Kidney (tissue), 14 donors: ENCODE results near the gene DSTYK. TPM values are rescaled to one million over a fixed set of nuclear protein-coding genes. Genes with fewer than 3 reads are reported as not detected.
"Not testable (repeated sequence)": the region's sequence is repeated elsewhere in the genome, so short reads cannot be mapped to it uniquely, and the experiment has no call there.

Experiments used
- DNase-seq, 5 donors: peaks; one replicate each; pipeline ENCODE4 v3.0.0-alpha.2; 2013 to 2020
- FAIRE-seq: peaks from 2 replicates; lab custom pipeline; 2012; peaks lifted over from hg19 to GRCh38; lab: Jason Lieb, UNC
- H3K27ac ChIP-seq, 2 donors: one replicate each; pipeline ENCODE4 v1.7.0; 2013; ENCODE audit warnings: low read depth in 2 of 2, low read length in 2 of 2, inconsistent platforms in 1 of 2
- H3K27me3 ChIP-seq: one replicate; pipeline ENCODE4 v1.7.1; 2013; ENCODE audit warnings: low read length, inconsistent platforms; ENCODE audit not compliant: control insufficient read depth, insufficient read depth
- H3K36me3 ChIP-seq, 3 donors: one replicate each; pipeline versions ENCODE4 v1.7.0 to v1.7.1; 2013; ENCODE audit warnings: low read length in 3 of 3, control low read depth in 1 of 3, inconsistent platforms in 1 of 3; ENCODE audit not compliant: insufficient read depth in 3 of 3, control insufficient read depth in 2 of 3
- H3K4me1 ChIP-seq, 3 donors: one replicate each; pipeline versions ENCODE4 v1.7.0 to v1.7.1; 2013; ENCODE audit warnings: low read length in 3 of 3, inconsistent platforms in 1 of 3, low read depth in 1 of 3; ENCODE audit not compliant: control insufficient read depth in 2 of 3, insufficient read depth in 2 of 3
- H3K4me3 ChIP-seq, 3 donors: one replicate each; pipeline versions ENCODE4 v1.7.0 to v1.8.1; 2013; ENCODE audit warnings: low read length in 3 of 3, control low read depth in 1 of 3, inconsistent platforms in 1 of 3
- H3K9ac ChIP-seq, 3 donors: one replicate each; pipeline versions ENCODE4 v1.7.0 to v1.7.1; 2013; ENCODE audit warnings: low read length in 3 of 3, control low read depth in 1 of 3, inconsistent platforms in 1 of 3
- H3K9me3 ChIP-seq, 3 donors: one replicate each; pipeline versions ENCODE4 v1.7.0 to v1.7.1; 2013; ENCODE audit warnings: low read length in 3 of 3, control low read depth in 1 of 3, inconsistent platforms in 1 of 3; ENCODE audit not compliant: control insufficient read depth in 2 of 3, insufficient read depth in 1 of 3
- intact Hi-C: fragments of 100-400 bp; cut with DNase I; formaldehyde crosslinking; loops from one replicate; pipeline ENCODE4 v1.11.1; 2022
- polyA plus RNA-seq: library from polyadenylated mRNA; stranded (reverse); fragments of 350-450 nt; fragmentation: Illumina TruSeq; extraction: RNeasy Lipid Tissue Mini Kit (QIAGEN cat#74804); gene quantifications from one replicate; pipeline ENCODE4 v1.2.3, GENCODE V29; 2014; ENCODE audit warnings: low read depth, low replicate concordance; ENCODE audit not compliant: insufficient read depth
- total RNA-seq: library from RNA; stranded (reverse); fragmentation: NEBNext Ultra II Directional; extraction: Animal tissue kit (Norgen Biotek cat#: 25700); gene quantifications from one replicate; pipeline ENCODE4 v1.2.1, GENCODE V29; 2021
- TF ChIP-seq, protein P1 (sequence below): IDR thresholded peaks from 3 replicates; pipeline ENCODE4 v1.5.1; 2012; ENCODE audit warnings: mild to moderate bottlenecking, moderate library complexity, borderline replicate concordance; ENCODE audit not compliant: insufficient read depth; ENCODE audit errors: extremely low read depth
- donor health status: control.
- donor health status: control.
- donor health status: control.
- donor health status: control.
- donor health status: control.
- donor health status: DM: yes; HTN: yes; CAD: no.
- donor health status: Normal renal cell carcinoma (clear cell type).

Gene DSTYK
- total and polyA plus RNA-seq, 2 donors from 2014 or later: 5.6 to 17.8 TPM

DNA sequence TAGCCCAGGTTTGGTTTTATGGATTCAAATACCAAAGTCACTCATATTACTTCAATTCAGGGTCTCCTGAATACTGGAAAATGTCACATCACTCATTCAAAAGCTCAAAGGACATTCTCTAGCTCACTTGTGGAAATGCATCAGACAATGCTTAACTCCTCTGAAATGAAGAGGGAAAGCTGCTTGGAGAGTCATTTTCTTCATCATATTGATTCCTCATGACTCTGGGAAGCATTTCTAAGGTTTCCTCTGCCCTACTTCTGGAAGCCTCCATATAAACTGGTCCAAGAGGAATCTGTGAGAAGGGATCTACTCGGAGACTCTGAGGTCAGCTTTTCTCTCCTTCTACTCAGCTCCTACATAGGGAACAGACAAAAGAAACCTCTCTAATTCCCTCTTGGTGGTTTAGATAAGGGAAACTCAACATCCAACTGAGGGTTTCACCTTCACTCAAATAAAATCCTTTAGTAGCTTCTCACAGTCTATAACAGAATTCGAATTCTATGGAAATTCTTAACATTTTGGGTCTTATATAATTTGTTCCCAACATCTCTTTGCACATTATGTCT, 53.4 kb downstream of the DSTYK start:
- no peaks in the 10 kb centered on the region for H3K27me3 ChIP-seq
- H3K27ac ChIP-seq: no peak overlapping the region
- intact Hi-C loops: no loop called here
- peaks cover 0 to 2% (median 0%) of the 10 kb centered on the region in 3 donors for H3K9me3 ChIP-seq
- FAIRE-seq (no peak), DNase-seq (no peak)
- H3K36me3 ChIP-seq: peaks cover 16 to 63% (median 28%) of the 10 kb centered on the region in 3 donors
- no peak overlapping the region for H3K9ac ChIP-seq
- H3K4me3 ChIP-seq: no peak overlapping the region
- TF ChIP-seq, protein P1, sequence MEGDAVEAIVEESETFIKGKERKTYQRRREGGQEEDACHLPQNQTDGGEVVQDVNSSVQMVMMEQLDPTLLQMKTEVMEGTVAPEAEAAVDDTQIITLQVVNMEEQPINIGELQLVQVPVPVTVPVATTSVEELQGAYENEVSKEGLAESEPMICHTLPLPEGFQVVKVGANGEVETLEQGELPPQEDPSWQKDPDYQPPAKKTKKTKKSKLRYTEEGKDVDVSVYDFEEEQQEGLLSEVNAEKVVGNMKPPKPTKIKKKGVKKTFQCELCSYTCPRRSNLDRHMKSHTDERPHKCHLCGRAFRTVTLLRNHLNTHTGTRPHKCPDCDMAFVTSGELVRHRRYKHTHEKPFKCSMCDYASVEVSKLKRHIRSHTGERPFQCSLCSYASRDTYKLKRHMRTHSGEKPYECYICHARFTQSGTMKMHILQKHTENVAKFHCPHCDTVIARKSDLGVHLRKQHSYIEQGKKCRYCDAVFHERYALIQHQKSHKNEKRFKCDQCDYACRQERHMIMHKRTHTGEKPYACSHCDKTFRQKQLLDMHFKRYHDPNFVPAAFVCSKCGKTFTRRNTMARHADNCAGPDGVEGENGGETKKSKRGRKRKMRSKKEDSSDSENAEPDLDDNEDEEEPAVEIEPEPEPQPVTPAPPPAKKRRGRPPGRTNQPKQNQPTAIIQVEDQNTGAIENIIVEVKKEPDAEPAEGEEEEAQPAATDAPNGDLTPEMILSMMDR: no peak
- H3K4me1 ChIP-seq: no peaks in the 10 kb centered on the region

DNA sequence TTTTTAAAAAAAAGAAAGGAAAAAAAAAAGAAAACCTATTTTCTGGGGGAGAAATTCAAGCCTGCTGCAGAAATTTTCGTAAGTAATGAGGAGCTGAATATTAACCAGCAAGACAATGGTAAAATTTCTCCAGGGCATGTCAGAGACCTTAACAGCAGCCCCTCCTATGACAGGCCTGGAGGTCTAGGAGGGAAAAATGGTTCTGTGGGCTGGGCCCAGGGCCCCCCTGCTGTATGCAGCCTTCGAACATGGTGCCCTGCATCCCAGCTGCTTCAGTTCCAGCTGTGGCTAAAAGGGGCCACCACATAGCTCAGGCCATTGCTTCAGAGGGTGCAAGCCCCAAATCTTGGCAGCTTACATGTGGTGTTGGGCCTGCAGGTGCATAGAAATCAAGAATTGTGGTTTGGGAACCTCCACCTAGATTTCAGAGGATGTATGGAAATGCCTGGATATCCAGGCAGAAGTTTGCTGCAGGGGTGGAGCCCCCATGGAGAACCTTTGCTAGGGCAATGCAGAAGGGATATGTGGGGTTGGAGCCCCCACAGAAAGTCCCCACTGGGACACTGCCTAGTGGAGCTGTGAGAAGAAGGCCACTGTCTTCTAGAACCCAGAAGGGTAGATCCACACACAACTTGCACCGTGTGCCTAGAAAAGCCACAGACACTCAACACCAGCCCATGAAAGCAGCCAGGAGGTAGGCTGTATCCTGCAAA, 55.7 kb downstream of the DSTYK start:
- H3K4me3 ChIP-seq, H3K9me3 ChIP-seq, H3K9ac ChIP-seq, DNase-seq, H3K27ac ChIP-seq, FAIRE-seq, H3K27me3 ChIP-seq, H3K4me1 ChIP-seq, intact Hi-C loops: not testable (repeated sequence)
- H3K36me3 ChIP-seq: peaks cover 14 to 54% (median 31%) of the 10 kb centered on the region in 3 donors

DNA sequence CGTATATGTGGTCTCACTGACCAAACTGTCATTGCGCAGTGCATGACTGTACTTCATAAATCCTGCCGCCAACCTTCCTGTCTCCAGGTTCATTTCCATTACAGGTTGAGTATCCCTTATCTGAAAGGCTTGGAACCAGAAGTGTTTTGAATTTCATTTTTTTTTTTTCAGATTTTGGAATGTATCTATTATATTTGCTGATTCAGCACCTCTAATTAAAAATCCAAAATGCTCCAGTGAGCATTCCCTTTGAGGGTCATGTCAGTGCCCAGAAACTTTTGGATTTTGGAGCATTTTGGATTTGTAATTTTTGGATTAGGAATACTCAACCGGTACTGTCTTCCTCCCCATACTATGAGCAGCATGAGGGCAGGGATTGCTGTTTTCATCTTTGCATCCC, 59.0 kb downstream of the DSTYK start:
- no peak for DNase-seq
- peaks cover 0 to 2% (median 0%) of the 10 kb centered on the region in 3 donors for H3K9me3 ChIP-seq
- H3K4me3 ChIP-seq: no peak overlapping the region
- H3K27ac ChIP-seq: no peak overlapping the region
- no peak for FAIRE-seq
- H3K27me3 ChIP-seq: no peaks in the 10 kb centered on the region
- H3K36me3 ChIP-seq: peaks cover 14 to 41% (median 29%) of the 10 kb centered on the region in 3 donors
- intact Hi-C loops: no loop called here
- H3K9ac ChIP-seq: no peak overlapping the region
- TF ChIP-seq, protein P1: no peak
- H3K4me1 ChIP-seq: no peaks in the 10 kb centered on the region

DNA sequence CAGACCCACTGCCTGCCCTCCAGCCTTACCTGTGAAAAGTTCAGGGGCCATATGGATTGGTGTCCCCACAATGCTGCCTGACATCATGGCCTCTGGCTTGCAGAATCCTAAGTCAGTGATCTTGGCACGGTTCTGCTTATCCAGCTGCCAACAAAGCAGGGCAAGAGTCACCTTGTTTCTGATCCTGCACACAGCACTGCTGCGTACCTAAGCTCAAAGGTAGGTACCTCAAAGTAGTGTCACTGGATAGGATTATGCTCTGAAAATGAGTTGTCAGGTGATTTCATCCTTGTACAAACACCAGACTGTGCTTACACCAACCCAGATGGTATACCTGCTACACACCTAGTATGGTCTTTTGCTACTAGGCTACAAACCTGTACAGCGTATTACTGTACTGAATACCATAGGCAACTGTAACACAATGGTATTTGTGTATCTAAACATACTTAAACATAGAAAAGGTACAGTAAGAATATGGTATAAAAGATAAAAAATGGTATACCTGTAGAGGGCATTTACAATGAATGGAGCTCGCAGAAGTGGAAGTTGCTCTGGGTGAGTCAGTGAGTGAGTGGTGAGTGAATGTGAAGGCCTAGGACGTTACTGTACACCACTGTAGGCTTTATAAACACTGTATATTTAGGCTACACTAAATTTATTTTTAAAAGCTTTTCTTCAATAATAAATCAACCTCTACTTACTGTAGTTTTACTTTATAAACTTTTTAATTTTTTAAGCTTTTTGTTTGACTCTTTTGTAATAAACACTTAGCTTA, 60.7 kb downstream of the DSTYK start:
- H3K9me3 ChIP-seq: no peaks in the 10 kb centered on the region
- DNase-seq (no peak), FAIRE-seq (no peak)
- intact Hi-C loops: no loop called here
- H3K4me1 ChIP-seq: no peaks in the 10 kb centered on the region
- TF ChIP-seq, protein P1: no peak
- H3K9ac ChIP-seq: no peak overlapping the region
- H3K27ac ChIP-seq: no peak overlapping the region
- H3K36me3 ChIP-seq: peaks cover 6 to 30% (median 23%) of the 10 kb centered on the region in 3 donors
- no peaks in the 10 kb centered on the region for H3K27me3 ChIP-seq
- H3K4me3 ChIP-seq: no peak overlapping the region
